H4 (cell line): ENCODE measurements around the gene CHST3. TPM values are rescaled to one million over a fixed set of nuclear protein-coding genes. Genes with fewer than 3 reads are reported as not detected.
"Not testable (repeated sequence)": the region's sequence is repeated elsewhere in the genome, so short reads cannot be mapped to it uniquely, and the experiment has no call there.

Experiments
- DNase-seq: peaks from one replicate; pipeline ENCODE4 v3.0.0-alpha.2; 2015; ENCODE audit warnings: low spot score
- total RNA-seq: library from RNA; depleted of rRNA; stranded (reverse); fragments of >200 nt; shearing (Covaris generic); gene quantifications from 2 replicates; pipeline ENCODE4 v1.2.3, GENCODE V29; 2014

Gene CHST3
- total RNA-seq, 1 experiment from 2014 or later = 4.0 TPM

DNA sequence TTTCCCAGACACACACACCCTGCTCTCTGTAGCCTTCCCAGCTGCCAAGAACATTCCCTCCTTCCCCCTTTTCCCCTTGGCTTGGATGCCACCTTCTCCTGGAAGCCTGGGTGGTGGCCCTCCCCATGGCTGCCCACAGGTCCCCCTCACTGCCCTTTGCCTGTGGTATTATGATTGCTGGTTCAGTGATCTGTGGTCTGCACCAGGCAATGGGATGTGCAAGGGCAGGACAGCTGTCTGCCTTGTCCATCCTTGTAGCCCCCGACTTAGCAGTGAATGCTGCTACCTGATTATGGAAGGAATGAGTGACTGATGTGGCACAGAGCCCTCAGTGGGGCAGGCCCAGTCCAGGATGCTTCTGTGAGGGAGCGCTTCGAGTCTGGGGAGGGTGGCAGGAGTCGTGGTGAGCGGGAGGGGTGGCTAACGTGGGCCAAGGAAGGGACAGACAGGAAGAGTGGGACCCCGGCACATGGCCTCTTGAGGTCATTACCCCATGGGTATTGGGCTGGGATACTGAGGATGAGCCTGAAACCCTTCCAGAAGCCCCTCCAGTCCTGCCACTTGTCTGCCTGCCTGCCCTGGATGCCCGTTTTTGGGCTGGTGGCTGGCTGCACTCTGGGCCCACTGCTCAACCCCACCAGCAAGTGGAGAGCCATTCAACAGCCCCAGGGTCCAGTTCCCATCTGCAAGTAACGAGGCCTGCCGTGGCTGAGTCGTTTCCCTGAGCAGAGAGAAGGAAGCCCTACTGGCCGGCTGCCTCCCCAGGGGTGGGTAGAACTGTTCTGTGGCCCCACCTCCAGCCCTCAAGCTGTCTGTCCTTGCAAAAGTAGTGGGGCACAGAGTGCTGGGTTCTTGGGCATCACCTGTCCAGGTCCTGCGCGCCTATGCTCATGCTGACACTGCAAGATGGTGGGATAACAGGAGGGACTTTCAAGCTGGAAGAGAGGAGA, 8.8 kb downstream of the CHST3 start:
- no peak for DNase-seq

DNA sequence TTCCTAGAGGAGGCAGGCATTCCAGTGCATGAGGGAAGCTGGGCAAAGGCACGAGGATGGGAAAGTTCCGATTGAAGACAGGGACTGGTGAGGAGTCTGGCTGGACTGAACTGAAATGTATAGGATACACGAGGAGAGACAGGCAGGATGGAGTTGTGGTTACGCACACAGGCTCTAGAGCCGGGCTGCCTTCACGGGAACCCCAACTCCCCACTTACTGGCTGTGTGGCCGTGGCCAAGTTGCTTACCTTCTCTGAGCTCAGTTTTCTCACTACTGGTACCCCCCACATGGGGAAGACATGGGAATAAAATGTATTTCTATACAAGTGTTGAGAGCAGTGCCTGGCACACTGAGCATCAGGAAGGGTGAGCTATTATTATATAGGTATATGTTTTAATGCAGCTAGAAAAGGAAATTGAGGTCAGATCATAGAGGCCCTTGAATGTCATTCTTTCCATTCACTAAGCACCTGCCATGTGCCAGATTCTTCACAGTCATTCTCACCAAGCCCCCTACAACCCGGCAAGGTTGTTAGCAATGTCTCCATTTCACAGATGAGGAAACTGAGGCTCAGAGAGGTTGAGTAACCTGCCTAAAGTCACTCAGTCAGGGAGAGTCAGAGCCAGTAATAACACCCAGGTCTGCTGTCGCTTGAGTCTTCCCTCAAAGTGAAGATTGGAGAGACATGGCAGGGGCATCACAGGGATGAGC, 9.7 kb downstream of the CHST3 start:
- no peak for DNase-seq

DNA sequence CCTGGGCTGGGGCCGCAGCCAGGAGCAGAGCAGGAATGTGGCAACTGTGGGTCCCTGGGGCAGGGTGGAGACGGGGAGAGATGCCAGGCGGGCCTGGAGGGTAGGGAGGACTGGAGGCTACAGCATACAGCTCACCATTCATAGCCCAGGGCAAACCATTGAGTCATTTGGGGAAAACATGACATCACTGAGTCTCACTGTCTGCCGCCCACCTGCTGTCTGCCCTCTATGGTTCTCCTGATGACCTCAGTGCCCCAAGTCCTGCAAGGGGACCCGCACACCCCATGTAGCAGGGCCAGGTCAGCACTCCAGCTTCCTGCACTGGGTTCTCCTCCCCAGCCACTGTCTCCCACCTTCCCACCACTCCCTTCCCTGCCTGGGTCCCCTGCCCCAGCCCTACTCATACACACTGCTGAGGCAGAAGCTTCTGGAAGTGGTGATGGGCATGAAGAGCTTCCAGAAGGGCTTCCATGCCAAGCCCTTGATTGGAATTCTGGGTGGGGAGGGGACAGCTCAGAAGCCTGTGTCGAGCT, 10.4 kb downstream of the CHST3 start:
- peak; percentile 34 for DNase-seq

DNA sequence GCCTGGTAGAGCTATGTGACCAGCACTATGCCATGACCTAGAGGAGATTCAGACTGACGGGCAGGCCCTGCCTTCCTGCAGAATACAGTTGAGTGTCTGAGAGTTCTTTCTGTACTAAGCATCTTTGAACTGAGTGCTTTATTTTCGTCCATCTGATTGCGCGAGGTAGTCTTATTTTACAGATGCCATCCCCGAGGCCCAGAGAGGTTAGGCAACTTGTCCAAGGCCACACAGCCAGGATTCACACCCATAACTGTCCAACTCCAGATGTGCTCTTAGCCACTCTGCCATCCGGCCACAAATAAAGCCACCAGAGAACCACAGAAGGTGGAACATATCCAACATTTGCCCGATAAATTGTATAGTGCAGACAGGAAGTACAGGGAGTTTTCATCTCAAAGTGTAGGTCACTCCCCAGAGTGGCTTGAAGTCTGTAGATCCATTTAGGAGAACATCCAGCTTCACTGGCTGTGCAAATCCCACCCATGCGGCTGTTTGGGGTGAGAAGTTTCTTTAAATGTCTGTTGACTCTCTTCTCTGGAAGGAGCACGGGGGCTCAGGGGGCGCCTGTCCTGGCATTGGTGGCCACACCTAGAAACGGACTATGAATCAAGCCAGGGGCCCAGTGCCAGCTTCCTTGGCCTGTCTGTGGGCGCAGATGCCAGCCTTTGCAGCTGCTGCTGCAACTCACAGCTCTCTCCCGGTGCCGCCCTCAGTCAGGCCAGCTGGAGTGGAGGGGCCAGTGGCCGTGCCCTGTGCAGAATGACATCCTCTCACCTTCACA, 11.1 kb downstream of the CHST3 start:
- peak; percentile 28 for DNase-seq

DNA sequence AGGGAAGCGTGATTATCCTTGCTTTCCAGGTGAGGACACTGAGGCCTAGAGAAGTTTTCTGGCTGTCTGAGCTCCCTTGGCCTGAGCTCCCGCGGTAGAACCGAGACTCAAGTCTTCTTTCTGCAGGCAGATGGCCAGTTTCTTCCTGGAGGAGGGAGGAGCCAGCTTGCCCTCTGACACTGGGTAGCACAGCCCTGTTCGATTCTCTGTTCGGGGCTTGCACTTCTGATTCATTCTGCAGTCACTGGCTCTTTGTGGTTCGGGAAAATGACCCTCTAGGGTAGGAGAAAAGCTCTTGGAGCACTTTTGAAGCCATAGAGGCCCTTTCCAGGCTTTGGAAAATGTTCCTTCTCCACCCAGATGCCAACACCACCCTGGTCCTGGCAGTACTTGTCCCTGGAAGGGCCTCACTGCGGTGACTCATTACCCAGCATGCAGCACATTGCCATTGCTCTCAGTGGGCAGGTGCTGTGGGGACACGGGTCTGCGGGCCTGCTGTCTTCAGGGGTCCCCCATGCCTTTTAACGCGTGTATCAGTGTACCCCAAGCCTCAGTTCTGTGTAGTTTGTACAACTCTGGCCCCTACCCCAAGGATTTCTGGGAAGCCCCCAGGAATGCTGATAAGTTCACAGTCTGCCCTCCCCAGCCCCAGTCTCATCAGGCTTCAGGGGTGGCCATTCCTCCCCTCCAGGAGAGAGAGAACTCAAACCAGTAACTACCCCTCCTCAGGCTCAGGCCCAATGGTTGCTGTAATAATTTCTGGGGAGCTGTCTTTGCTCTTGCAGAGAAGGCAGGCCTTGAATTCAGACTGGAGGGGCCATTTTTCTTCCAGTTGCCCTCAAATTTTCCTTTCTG, 11.9 kb downstream of the CHST3 start:
- DNase-seq = peak; percentile 48

DNA sequence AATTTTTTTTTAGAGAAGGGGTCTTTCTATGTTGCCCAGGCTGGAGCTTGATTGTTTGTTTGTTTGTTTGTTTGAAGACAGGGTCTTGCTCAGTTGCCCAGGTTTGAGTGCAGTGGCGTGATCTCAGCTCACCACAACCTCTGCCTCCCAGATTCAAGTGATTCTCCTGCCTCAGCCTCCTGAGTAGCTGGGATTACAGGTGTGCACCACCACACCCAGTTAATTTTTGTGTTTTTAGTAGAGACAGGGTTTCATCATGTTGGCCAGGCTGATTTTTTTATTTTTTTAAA, 13.4 kb downstream of the CHST3 start:
- not testable (repeated sequence) for DNase-seq

DNA sequence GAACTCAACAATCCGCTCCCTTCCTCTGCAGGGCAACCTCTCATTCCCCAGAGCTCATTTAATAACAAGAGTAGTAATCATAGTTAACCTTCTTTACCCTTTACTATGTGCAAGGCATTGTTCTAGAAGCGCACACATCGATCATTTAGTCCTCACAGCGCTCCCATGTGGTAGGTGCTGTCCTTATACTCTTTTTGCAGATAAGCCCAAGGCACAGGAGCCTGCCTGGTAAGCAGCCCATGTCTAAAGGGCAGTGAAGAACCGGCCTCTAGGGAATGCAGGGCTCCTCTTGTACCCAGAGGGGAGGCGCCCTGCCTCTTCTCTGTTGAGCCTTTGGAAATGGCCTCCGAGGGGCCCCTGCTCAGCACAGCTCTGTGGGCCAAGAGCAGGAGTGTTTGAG, 14.3 kb downstream of the CHST3 start:
- DNase-seq = no peak

DNA sequence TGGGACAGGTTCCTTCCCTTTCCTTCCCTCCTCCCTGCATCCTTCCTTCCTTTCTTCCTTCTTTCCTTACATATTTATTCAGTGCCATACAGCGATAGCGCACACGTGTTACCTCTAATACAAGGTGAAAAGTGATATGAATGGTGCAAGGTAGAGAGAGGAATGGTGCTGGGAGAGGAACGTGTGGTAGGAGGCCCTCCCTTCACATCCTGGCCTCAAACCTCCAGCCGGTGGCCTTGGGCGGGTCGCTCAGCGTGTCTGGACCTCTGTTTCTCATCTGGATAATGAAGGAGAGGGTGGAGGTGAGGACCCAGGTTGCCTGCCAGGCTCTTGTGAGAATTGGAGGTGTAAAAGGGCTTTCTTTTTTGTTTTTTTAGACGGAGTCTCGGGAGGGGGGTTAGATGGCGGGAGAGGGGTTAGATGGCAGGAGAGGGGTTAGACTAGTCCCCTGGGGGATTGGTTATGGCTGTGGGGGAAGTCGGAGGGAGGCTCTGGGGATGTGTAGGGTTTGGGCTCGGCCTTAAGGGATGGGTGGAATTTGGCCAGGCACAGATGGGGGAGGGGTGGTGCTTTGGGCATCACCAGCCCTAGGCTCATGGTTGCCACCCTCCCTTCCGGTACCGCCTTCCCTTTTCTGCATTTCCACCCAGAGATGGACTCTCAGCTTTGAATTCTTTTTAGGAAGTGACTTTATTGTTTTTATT, 14.9 kb downstream of the CHST3 start:
- no peak for DNase-seq

DNA sequence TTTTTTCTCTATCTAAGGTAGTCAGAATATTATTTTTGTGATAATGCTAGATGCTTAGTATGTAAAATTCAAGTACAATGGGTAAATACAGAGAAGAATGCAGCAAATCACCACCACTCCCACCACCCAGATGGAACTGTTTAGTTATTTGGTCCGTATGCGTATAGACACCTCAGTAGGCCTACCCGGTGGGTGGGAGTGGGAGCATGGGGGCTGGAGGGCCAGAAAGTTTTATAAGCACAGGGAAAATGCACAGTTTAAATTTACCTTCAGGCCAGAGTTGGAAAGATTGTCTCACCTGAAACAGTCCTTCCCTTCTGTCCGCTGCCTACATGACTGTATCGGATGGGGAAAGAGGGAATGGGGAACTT, 15.5 kb downstream of the CHST3 start:
- no peak for DNase-seq

DNA sequence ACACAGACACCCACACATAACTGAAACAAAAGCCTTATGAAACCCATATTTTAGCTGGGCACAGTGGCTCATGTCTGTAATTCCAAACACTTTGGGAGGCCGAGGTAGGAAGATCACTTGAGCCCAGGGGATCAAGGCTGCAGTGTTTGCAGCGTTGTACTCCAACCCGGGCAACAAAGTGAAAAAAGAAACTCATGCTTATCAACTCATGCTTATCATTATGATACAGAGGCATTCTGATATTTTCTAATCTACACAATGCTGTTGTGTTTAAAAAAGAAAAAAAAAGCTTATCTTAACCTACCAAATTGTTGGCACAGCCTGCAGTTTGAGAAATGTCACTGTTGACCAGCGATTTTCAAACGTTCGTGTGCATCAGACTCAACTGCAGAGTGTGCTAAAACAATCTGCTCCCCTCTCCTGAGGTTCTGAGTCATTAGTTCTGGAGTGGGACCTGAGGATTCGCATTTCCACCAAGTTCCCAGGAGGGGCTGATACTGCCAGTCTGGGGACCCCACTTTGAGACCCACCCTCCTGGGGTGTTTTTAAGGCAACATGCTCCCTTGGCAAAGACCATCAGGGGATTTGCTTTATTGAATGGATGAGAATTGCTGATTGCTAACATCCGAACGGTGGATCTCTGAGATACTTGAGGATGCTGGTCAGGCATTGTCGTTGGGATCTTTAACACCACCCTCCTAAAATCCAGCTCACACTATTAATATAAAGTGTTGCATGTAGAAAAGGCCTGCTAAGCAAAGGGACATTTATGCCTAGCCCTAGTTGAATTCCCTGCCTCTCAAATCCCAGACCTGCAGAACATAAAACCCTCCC, 16.2 kb downstream of the CHST3 start:
- DNase-seq = no peak

DNA sequence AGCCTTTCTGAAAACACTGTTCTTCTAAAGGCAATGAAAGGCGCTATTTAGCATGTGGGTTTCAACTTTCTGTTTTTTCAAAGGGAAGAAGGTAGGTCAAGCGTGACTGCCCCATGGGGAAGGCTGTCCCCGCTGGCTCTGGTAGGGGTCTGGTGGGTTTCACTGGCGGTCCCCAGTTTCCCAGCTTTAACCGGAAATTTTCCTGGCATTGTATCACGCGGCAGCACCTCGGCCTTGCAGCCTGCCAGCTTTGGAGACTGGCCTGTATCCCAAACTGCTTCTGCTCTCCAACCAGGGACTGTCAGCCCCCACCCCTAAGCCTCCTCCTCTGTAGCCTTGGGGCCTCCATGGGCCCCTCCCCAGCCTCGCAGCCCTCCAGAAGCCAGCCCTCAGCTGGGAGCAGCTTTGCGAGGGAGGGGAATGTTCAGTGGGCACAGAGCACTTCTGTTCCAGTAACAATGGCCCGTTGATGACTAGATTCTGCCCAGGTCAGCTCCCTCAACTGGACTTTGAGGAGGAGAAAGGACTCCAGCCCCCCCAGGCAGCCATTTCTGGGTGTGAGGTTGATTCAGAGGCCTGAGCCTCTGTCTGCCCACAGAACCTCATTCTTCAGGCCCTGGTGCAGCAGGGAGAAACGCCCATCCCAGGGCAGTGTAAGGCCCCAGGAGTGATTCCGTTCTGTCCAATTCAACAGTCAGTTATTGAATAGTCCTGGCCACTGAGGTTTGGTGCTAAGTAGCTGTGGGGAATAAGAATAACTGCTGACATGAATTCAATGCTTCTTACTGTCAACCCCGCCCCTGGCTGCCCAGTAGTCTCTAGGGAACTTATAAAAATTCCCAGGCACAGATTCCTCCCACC, 17.1 kb downstream of the CHST3 start:
- DNase-seq = no peak

DNA sequence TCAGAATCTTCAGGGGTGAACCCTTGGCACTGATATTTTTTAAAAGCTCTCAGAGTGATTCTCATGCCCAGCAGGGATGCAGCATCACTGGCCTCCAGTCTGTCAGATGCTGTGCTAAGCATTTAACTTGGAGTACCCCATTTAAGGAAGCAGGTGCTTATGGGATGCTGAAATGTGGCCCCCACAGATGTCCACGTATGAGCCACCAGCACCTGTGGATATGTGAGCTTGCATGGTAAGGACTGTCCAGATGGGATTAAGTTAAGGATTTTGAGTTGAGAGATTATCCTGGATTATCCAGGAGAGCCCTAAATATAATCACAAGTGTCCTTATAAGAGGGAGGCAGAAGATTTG, 17.7 kb downstream of the CHST3 start:
- DNase-seq = no peak

DNA sequence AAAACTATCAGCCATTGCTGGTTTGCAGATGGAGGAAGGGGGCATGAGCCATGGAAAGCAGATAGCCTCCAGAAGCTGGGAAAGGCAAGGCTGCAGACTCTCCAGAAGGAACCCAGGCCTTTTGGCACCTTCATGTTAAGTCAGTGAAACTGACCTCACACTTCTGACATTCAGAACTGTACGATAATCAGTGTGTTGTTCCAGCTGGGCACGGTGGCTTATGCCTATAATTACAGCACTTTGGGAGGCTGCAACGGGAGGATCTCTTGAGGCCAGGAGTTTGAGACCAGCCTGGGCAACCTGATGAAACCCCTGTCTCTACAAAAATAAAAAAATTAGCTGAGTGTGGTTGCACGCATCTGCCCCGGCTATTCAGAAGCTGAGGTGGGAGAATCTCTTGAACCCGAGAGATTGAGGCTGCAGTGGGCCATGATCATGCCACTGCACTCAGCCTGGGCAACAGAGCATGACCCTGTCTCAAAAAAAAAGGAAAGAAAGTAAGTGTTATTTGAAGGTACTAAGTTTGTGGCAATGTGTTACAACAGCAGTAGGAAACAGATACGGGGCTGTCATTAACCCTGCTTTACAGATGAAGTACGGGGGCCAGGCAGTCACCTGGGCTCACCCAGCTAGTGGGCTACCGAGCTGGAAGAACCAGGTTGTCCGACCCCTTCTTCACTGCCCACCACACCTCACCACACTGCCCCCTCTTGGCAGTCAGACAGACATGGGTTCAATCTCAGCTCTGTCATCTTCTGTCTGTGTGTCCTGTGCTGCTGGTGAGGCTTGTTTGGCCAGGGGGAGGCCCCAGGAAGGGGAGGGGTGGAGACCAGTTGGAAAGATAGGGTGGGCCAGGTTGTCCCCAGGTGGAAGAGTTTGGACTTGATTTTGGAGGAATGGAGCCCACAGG, 18.3 kb downstream of the CHST3 start:
- DNase-seq = no peak

DNA sequence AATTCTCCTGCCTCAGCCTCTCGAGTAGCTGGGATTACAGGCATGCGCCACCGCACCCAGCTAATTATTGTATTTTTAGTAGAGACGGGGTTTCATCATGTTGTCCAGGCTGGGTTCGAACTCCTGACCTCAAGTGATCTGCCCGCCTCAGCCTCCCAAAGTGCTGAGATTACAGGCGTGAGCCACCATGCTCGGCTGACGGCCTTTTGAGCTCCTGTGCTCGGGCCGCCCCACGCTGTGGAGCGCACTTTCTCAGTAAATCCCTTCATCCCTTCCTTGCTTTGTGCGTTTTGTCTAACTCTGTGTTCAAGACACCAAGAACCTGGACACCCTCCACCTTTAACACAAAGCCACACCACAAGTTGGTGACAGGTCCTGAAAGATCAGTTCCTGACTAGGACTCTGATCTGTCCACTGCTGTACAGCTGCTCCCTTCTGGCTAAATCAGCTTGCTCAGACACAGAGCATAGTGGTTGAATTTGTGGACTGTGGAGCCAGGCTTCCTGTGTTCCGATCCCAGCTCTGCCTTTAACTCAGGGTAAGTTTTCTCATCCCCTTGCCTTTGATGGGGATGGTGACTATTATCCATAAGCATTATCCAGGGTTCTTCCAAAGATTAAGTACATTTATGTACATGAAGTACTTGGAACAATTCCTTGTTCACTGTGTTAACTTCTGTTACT, 20.1 kb downstream of the CHST3 start:
- no peak for DNase-seq

DNA sequence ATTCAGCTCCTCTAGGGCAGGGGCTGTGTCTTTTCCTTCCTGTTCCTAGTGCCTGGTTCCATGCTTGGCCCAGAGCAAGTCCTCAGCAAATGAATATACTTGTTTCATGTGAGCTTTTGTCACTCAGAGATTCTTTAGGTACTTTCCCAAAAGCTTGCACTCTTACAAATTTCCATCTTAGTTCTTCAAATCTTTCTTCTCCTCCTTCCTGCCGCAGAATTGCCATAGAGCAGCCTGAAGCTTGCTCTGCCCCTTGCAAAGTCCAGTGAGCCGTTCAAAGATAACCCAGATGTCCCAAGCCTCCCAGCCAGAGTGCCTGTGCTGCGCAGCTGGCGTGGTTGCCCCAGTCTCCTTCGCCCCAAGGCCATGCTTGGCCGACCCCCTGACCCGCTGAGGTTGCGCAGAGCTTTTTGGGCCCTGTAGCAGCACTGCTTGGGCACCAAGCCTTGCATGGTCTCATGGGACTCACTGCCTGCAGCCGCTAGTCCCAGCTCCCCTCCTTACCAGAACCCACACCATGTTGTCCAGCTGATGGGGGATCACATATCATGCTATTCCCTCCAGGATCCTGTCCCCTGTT, 20.7 kb downstream of the CHST3 start:
- DNase-seq = no peak

DNA sequence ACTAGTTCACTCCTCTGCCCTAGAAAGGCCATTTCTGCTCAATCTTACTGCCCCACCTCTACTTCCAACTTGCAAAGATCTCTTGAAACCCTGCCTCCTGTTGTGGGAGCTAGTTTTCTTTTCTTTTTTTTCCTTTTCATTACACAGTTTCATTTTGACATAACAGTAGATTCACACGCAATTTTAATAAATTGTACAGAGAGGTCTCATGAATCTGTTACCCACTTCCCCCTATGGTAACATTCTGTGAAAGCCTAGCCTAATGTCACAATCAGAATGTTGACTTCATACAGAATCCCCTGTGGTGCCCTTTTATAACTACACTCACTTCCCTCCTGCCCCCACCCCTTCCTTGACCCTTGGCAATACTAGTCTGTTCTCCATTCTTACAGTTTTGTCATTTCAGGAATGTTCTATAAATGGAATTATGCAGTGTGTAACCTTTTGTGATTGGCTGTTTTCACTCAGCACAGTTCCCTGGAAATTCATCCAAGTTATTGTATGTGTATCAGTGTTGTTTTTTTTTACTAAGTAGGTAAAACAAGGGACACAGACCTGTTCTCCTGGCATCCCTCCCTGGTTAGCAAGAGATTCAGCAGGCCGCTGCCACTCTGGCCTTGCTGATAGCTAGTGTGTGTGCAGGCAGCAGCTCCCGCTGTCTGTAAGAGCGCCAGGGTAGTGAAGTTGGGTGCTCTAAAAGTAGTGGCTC, 21.5 kb downstream of the CHST3 start:
- DNase-seq = no peak
